Measurements from ENCODE around the gene RPS6KA1.
"Not testable (repeated sequence)": the region's sequence is repeated elsewhere in the genome, so short reads cannot be mapped to it uniquely, and the experiment has no call there.

RPS6KA1 gene

DNA sequence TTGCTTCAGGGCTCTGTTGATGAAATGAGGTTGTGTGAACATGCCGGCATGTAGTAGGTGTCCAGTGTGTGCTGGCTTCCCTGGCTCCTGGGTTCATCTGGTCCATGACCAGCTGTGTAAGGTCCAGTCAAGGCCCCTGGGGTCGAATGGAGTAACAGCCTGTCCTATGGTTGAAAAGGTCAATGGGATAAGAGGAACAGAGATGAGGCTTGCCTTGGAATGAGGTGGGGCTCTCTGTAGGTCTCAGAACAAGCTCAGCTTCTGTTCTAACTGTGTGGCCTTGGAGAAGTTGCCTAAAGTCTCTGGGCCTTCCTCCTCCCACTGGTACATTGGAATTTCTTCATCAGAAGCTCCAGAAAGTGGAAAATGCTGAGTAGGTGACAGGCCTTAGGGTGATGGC, 26.6 kb downstream of the RPS6KA1 start:
- no peak for DNase-seq

DNA sequence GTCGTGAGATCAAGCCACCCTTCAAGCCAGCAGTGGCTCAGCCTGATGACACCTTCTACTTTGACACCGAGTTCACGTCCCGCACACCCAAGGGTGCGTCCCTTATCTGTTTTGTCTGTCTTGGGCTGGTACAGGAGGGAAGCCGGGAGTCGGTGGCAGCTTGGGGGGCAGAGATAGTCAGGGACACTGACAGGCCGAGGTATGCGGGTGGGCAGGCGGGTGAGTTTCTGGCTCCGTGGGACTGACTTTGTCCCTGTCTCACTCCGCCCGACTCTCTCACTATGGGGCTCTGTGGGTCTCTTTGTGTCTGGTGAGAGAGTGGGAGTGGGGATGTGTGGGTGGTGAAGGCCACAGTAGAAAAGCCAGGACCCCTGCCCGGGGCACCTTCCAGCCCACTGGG, 27.4 kb downstream of the RPS6KA1 start:
- no peak for DNase-seq

DNA sequence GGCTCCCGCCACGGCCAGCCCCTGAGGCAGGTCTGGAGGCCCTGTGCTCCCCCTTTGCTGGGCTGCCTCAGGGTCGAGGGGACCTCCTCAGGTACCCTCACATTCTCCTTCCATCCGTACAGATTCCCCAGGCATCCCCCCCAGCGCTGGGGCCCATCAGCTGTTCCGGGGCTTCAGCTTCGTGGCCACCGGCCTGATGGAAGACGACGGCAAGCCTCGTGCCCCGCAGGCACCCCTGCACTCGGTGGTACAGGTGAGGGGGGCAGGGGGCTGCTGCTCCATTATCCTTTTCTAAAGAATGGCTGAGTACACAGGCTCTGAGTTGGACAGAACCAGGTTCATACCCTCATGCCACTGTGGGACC, 29.1 kb downstream of the RPS6KA1 start:
- DNase-seq, result no peak

DNA sequence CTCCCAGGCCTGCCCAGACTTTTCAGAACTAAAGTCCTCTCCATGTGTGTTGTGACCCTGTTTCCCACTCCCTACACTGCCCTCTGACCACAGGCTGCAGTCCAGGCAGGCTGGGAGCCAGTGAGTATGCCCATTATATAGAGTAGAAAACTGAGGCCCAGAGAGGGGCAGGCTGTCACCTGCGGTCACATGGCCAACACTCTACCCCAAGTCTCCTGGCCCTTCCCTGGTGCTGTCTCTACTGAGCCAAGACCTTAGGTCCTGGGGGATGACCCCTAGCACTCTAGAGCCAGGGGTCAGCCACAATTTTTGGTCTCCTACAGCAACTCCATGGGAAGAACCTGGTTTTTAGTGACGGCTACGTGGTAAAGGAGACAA, 30.8 kb downstream of the RPS6KA1 start:
- no peak for DNase-seq

DNA sequence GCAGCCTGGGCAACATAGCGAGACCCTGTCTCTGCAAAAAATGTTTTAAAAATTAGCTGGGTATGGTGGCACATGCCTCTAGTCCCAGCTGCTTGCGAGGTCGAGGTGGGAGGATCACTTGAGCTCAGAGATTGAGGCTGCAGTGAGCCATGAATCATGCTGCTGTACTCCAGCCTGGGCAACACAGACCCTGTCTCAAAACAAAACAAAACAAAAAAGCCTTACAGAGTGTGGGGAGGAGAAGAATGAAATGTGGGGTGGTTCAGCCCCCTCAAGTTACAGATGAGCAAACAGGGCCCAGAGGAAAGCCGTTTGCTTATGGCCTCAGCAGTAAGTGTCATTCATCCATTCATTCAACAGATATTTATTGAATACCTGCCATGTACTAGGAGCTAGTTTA, 40.7 kb downstream of the RPS6KA1 start:
- no peak for DNase-seq

DNA sequence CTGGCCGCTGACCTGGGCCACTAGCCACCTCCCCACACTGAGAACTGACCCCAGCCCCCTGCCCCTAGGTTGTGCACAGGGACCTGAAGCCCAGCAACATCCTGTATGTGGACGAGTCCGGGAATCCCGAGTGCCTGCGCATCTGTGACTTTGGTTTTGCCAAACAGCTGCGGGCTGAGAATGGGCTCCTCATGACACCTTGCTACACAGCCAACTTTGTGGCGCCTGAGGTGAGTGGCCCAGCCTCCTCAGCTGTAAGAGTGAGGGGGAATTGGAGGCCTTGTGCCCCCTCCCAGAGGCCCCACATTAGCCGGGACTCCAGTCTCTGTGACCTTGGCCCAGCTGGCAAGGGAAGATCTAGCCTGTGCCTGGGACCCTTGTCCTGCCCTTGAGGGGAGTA, 41.8 kb downstream of the RPS6KA1 start:
- no peak for DNase-seq

DNA sequence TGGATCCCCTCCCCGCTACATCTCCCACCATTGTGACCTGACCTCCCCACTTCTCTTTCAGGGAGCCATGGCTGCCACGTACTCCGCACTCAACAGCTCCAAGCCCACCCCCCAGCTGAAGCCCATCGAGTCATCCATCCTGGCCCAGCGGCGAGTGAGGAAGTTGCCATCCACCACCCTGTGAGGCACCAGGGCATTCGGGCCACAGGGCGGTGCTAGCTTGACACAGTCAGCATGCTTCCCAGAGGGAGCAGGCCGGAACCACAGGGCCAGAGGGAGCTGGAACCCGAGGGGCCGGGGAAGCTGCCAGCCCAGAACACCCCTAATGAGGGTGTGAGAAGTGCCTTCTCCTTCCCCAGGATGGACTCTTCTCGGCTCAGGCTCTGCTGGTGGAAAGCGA, 44.5 kb downstream of the RPS6KA1 start:
- DNase-seq, result no peak

DNA sequence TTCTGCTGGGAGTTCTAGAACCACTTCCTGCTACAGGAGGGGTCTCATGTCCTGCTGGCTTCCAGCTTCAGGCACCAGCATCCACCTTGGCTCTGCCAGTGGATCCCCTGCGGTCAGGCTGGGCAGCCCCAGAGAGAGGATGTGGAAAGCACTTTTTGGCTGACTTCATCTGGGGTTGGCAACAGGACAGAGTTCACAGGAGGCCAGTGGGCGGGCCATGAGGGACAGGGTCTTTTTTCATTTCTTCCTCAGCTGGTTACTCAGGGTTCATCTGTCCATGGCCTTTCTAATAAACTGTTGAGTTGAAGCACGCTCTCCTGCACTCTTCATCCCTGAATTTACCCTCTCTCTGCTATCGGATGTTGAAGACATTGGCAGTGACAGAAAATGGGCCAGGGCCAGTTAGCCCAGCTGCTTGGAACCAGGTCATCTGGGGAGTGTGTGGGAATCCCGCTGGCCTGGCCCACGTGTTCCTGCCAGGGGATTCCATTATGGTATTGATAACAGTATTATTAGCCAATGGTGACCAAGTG, 45.2 kb downstream of the RPS6KA1 start:
- DNase-seq, result peak; percentile 61

DNA sequence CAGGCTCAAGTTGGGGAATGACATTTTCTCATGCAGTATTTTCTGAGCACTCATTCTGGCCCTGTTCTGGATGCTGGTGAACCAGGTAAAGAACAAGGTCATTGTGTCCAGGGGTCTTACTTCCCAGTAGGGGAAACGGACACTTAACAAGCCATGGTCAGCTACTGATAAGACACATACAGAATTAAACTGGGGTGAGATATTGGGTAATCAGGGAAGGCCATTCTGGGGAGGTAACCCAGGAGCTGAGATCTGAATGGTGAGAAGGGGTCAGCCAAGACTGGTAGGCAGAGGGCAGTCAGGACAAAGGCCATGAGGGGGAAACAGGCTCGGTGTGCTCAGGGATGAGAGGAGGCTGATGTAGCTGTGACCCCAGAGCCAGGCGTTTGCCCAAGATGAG, 45.8 kb downstream of the RPS6KA1 start:
- no peak for DNase-seq

DNA sequence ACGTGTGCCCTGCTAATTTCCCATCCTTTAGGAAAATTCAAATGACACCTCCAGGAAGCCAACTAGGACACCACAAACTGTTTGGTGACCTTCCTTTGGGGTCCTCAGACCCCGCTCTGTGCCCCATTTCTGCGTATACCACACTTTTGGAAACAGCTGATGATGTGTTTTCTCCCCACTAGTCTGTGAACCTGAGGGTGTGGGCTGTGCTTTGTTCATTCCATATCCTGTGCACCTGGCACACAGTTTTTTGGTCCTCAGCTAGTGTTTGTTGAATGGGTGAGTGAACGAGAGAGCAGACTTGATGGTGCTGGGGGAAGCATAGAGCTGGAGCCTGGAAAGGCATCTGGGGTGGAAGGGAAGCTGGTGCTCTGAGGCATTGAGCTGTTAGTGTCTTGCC, 48.6 kb downstream of the RPS6KA1 start:
- no peak for DNase-seq

DNA sequence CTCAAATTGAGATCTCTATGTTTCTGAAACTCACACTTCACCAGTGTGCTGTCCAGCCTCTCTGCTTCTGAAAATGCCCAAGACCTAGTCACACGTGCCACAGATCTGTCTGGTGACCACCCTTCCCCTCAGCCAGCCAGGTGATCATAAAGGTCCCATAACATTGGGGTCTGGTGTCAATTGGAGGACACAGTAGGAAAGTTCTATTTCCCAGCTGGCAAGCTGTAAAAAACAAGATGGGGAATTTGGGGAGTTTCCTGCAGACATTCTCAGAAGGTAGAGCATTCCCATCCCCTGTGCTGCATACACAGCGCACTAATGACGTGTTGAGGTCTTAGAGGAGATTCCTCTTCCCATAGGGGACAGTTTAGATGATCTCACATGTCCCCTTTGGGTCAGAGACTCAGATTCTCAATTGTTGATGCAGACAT, 50.1 kb downstream of the RPS6KA1 start:
- DNase-seq, result no peak

DNA sequence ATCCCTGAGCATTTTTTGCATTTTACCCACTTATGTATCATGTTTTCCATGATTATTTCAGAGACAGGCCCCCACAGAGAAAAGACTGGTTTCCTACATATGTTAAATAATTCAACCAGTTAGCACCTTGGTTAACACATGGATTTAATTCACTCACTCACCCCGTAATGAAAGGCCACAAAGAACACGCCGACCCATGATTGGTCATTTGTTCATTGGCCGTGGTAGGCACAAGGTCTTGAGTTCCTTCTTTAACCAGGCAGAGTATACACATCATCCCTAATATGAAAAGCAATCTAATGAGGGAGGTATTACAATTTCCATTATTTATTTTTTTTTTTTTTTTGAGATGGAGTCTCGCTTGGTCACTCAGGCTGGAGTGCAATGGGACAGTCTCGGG, 50.6 kb downstream of the RPS6KA1 start:
- DNase-seq, result no peak

DNA sequence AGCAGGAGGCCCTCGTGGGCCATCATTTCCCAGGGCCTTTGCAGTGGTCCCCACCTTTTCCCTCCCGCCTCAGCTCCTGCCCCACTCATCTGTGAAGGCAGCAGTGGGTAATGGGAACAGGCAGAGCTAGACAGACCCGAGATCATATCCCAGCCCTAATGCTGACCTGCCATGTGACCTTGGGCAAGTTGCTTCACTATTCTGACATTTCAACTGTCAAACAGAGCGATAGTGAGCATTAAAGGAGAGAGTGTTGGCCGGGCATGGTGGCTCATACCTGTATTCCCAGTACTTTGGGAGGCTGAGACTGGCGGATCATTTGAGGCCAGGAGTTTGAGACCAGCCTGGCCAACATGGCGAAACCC, 51.7 kb downstream of the RPS6KA1 start:
- DNase-seq, result peak; percentile 27

DNA sequence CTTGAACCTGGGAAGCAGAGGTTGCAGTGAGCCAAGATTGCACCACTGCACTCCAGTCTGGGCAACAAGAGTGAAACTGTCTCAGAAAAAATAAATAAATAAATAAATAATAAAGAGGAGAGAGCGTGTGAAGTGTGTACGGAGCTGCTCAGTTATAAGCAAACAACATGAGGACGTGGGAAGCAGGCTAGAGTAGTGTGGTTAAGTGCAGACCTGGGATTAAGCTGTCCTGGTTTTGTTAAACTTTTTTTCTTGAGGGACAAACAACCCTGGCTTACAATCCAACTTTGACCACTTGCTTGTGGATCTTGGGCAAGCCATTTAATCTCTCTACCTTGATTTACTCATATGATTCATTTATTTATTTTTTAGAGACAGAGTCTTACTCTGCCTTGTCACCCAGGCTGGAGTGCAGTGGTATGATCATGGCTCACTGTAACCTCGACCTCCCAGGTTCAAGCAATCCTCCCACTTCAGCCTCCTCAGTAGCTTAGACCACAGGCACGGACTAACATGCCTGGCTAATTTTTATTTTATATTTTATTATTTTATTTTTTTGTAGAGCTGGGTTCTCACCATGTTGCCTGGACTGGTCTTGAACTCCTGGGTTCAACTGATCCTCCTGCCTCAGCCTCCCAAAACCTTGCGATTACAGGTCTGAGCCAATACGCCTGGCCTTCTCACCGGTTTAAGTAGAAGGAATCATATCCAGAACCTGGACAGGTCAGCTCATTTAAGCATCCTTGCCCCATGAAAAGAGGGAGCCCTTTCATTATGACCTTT, 52.7 kb downstream of the RPS6KA1 start:
- no peak for DNase-seq

DNA sequence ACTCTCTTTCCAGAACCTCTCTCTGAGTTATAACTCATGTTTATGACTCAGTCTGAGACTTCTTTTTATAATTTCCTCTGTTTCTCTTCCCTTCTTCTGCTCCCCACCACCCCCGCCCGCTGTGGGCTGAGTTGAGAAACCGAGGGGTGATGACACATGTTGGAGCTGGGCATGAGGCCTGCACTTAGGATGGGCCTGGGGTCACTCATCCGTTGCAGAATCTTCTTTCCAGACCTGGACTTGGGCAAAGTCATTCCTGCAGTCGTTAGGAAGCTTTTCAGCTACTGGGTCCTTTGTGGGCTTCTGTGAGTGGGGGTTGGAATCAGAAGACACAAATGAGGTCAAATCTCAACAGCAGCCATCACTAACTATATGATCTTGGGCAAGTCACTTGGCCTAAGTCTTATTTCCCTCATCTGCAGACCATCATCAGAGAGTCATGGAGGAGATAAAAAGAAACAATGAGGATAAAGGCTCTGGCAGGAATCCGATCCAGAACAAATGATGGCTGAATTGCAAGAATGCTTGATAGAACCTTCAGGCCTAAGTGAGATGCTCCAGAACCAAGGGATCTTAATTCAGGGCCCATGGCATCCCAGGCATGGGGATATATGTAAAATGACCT, 53.4 kb downstream of the RPS6KA1 start:
- peak; percentile 87 for DNase-seq

DNA sequence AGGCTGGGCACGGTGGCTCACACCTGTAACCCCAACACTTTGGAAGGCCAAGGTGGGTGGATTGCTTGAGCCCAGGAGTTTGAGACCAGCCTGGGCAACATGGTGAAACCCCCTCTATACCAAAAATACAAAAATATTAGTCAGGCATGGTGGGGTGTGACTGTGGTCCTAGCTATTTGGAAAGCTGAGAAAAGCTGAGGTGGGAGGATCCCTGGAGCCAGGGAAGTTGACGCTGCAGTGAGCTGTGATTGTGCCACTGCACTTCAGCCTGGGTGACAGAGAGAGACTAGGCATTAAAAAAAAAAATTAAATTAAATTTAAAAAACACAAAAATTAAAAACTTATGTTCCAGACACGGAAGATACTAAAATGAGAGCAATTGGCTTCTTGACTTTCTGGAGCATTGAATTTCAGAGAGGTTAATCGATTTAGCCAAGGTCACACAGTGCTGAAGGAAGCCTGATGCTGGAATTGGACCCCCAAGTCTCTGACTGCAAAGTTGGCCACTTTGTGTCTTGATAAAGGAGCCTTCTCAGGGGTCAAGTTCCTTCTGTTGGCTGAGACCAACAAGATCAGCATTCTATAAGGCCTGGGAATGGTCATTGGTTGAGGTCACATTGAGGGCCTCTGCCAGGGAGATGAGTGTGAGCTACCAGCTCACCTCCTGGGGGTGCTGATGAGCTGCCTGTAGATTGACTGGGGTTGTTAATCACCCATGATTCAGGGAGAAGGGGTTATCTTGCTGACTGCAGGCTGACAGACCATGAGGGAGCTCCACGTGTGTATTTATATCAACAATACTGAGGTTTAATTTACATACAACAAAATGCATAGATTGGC, 54.3 kb downstream of the RPS6KA1 start:
- DNase-seq, result peak; percentile 53

DNA sequence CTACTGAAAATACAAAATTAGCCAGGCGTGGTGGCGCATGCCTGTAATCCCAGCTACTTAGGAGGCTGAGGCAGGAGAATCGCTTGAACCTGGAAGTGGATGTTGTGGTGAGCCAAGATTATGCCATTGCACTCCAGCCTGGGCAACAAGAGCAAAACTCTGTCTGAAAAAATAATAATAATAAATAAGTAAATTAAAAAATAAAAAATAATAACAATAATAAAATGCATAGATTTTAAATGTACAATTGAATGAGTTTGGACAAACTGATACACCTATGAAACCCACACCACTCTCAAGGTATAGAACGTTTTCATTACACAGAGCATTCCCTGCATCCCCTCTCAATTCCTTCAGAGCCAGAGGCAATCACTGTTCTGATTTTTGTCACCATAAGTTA, 55.0 kb downstream of the RPS6KA1 start:
- DNase-seq, result not testable (repeated sequence)

DNA sequence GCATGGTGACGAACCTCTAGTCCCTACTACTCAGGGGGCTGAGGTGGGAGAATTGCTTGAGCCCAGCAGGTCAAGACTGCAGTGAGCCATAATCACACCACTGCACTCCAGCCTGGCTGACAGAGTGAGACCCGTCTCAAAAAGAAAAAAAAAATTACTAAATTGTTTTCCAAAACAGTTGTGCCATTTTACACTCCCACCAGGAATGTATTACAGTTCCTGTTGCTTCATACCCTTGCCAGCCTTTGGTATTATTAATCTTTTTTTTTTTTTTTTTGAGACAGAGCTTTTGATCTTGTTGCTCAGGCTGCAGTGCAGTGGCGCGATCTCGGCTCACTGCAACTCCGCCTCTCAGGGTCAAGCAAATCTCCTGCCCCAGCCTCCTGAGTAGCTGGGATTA, 55.9 kb downstream of the RPS6KA1 start:
- no peak for DNase-seq

DNA sequence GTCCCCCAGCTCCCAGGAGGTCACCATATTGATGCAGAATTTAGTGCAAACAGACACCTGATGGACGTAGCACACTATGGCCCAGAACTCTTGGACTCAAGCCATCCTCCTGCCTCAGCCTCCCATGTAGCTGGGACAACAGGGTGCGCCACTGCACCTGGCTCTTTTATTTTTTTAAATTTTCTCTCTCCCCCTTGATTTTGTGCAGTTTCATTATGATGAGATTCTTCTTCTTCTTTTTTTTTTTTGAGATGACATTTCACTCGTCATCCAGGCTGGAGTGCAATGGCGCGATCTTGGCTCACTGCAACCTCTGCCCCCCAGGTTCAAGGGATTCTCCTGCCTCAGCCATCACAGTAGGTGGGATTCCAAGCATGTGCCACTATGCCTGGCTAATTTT, 63.8 kb downstream of the RPS6KA1 start:
- DNase-seq, result peak; percentile 29

DNA sequence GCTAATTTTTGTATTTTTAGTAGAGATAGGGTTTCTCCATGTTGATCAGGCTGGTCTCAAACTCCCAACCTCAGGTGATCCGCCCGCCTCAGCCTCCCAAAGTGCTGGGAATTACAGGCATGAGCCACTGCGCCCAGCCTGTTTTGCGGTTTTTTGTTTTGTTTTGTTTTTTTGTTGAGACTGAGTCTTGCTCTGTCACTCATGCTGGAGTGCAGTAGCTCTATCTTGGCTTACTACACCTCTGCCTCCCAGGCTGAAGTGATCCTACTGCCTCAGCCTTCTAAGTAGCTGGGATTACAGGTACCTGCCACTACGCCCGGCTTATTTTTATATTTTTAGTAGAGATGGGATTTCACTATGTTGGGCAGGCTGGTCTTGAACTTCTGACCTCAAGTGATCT, 65.0 kb downstream of the RPS6KA1 start:
- not testable (repeated sequence) for DNase-seq

DNA sequence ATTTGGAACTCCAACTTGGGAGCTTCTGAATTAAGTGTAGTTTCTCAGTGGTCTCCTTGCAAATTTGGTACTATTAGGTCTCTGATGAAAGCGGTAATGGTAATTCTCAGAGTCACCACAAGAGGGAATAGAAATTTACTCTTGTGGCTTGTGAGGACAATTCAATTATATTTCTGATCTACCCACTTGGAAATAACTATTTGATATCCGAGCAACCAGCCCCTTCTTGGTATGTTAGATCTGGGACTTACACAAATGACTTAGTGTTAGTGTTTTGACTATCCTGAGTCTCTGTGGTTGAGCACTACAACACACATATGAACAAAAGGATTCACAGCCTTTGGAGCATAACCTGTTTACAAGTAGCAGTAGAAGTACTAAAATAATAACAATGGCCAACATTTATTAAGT, 68.1 kb downstream of the RPS6KA1 start:
- no peak for DNase-seq

DNA sequence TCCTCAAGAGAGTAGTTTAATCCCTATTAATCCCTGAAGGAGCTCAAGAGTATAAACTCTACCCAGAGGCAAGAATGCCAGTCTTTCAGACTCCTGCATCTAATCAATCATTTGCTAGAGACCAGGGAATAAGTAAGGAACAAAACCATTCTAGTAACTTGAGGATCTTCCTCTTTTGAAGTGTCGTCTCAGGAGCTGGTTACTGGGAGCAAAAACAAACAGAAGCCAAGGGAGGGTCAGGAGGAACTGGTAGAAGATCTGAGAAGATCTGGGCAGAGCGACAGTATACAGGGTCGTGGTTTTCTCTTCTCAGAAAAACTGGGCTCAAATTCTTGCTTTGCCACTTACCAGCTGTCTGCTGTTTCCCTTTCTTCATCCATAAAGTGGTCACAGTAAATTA, 69.3 kb downstream of the RPS6KA1 start:
- peak; percentile 80 for DNase-seq

DNA sequence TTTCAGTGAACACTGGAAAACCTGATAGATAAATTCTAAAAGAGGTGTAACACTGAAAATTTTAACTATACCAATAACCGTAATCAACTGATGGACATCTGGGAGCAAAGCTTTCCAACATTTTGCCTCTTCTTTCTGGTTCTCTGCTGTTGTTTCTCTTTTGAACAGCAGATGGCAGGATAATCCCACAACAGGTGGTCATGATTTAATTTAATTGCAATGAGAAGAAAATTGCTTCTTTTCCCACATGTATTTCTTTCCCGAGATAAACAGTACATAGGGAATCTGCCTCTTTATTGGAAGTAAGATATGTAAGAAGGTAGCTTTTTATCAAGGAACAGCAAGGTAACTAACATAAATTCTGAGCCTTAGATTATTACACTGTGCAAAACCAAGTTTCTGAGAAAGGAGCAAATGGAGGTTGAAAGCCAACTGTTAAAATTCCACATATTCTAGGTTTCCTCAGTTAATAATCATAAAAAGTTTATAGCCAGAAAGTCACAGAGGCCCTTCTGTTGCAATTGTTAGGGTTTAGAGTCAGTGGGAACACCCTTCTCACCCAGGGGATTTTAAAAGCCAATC, 72.9 kb downstream of the RPS6KA1 start:
- peak; percentile 58 for DNase-seq
